Upper lobe of right lung (tissue), 1 donor: ENCODE measurements around the gene LDLRAP1. TPM values are rescaled to one million over a fixed set of nuclear protein-coding genes. Genes with fewer than 3 reads are reported as not detected.

Source experiments
- ATAC-seq: fragments of 200-7000 bp; cut with Tn5 transposase; one replicate; pipeline ENCODE4 v1.9.1; 2020; ENCODE audit warnings: mild to moderate bottlenecking, moderate library complexity
- DNase-seq: peaks from one replicate; pipeline ENCODE4 v3.0.0-alpha.2; 2020
- H3K27ac ChIP-seq: fragments of 200-600 bp; one replicate; pipeline ENCODE4 v1.8.0; 2022
- H3K27me3 ChIP-seq: fragments of 200-600 bp; one replicate; pipeline ENCODE4 v1.8.0; 2022; ENCODE audit warnings: mild to moderate bottlenecking
- H3K36me3 ChIP-seq: fragments of 200-600 bp; one replicate; pipeline ENCODE4 v1.8.0; 2022
- H3K4me1 ChIP-seq: fragments of 200-600 bp; one replicate; pipeline ENCODE4 v1.8.0; 2022
- H3K4me3 ChIP-seq: fragments of 200-600 bp; one replicate; pipeline ENCODE4 v1.8.0; 2022; ENCODE audit warnings: mild to moderate bottlenecking
- H3K9me3 ChIP-seq: fragments of 200-600 bp; one replicate; pipeline ENCODE4 v1.8.0; 2022
- intact Hi-C: fragments of 100-400 bp; cut with DNase I; formaldehyde crosslinking; loops from one replicate; pipeline ENCODE4 v1.11.0; 2022
- total RNA-seq: library from RNA; stranded (reverse); fragmentation: NEBNext Ultra II Directional; extraction: Animal tissue kit (Norgen Biotek cat#: 25700); gene quantifications from one replicate; pipeline ENCODE4 v1.2.1, GENCODE V29; 2021
- TF ChIP-seq, protein P1 (sequence below): fragments of 200-600 bp; IDR thresholded peaks from one replicate; pipeline ENCODE4 v1.8.0; 2022; ENCODE audit warnings: antibody characterized with exemption
- donor health status: DM: no; HTN: yes; CAD: no; lungs with severe emphysema.

Gene LDLRAP1
- total RNA-seq, 1 donor from 2014 or later: 35.1 TPM

DNA sequence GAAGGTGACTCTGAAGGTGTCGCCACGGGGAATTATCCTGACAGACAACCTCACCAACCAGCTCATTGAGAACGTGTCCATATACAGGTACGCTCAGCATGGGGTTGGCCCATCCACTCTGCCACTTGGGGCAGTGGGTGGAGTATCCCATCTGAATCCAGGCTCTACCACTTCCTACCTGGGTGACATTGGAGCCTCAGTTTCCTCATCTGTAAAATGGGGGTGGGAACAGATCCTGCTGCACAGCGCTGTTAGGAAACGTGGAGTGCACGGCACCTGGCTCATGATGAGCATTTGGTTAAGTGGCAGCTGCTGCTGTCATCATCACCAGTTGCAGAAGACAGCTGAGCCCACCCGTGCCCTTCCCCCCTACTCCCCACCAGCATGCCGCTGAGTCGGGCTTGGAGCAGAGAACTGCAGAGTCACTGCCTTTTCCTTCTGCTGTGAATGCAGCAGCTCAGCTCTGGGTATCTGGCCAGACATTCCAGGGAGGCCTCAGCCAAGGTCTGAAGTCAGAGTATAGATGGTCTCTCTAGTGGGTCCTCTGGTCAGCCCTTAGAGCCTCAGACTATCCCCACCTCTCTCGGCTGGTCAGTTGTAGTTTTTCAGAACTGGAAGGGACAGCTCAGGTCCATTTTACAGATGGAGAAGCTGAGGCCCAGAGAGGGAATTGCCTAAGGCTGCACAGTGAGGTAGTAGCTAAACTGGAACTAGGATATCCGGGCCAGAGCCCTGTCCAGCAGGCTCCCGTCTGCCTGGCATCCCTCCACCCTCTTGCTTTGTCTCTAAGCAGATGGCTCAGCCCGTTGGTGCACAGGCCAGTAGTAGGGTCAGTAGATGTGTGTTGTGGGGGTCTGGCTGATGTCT, 11.7 kb downstream of the LDLRAP1 start:
- ATAC-seq (no peak), DNase-seq (no peak)
- Histone ChIP-seq H3K9me3 (no peaks in the 10 kb centered on the region), H3K4me1 (peaks cover 40% of the 10 kb centered on the region), H3K36me3 (peaks cover 20% of the 10 kb centered on the region), H3K27me3 (no peaks in the 10 kb centered on the region), H3K4me3 (no peak overlapping the region), H3K27ac (peak overlapping the region; percentile 36)
- TF ChIP-seq, protein P1, sequence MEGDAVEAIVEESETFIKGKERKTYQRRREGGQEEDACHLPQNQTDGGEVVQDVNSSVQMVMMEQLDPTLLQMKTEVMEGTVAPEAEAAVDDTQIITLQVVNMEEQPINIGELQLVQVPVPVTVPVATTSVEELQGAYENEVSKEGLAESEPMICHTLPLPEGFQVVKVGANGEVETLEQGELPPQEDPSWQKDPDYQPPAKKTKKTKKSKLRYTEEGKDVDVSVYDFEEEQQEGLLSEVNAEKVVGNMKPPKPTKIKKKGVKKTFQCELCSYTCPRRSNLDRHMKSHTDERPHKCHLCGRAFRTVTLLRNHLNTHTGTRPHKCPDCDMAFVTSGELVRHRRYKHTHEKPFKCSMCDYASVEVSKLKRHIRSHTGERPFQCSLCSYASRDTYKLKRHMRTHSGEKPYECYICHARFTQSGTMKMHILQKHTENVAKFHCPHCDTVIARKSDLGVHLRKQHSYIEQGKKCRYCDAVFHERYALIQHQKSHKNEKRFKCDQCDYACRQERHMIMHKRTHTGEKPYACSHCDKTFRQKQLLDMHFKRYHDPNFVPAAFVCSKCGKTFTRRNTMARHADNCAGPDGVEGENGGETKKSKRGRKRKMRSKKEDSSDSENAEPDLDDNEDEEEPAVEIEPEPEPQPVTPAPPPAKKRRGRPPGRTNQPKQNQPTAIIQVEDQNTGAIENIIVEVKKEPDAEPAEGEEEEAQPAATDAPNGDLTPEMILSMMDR: no peak
- intact Hi-C loops: no loop called here

DNA sequence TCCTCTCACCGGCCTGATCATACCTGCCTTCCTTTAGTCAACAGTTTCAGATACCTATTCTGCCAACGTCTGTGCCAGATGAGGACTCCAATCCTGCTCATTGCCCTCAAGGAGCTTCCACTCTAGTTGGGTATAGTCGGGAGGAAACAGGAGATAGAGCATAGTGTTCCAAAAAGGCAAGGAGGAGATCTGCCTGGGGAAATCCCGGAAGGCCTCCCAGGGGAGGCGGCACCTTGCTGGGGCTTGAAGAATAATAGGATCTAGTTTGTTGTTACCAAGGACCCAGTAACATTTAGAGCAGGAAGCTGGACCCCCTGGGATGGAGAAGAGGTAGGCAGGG, 12.3 kb downstream of the LDLRAP1 start:
- Histone ChIP-seq H3K27me3 (no peaks in the 10 kb centered on the region), H3K4me3 (no peak overlapping the region), H3K4me1 (peaks cover 35% of the 10 kb centered on the region), H3K36me3 (peaks cover 20% of the 10 kb centered on the region), H3K27ac (peak overlapping the region; percentile 36), H3K9me3 (no peaks in the 10 kb centered on the region)
- intact Hi-C loops: no loop called here
- DNase-seq (no peak), ATAC-seq (no peak)
- TF ChIP-seq, protein P1: no peak

DNA sequence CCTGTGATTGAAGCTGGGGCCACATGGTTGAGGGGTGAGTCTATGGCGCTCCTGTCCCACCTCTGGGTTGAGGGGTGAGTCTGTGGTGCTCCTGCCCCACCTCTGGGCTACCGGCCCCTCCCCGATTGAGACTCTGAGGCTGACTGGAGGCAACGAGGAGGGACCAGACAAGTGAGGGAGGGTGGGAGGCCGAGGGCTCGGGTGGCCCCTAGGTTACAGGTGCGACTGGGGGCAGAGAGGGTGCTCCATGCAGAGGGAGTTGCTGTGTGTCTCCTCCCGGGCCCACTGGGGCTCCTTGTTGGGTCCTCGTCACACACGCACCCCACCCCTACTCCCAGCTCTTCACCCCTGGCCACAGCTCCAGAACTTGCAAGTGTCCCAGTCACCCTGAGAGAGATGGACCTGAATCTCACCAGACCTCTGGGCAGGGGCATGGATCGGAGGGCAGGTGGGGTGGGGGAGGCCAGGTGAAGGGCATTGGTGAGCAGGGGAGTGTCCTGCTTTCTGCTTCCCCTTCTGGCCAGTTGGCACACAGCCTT, 12.8 kb downstream of the LDLRAP1 start:
- Histone ChIP-seq H3K4me3 (no peak overlapping the region), H3K27ac (peak overlapping the region; percentile 36), H3K4me1 (peaks cover 35% of the 10 kb centered on the region), H3K27me3 (no peaks in the 10 kb centered on the region), H3K36me3 (peaks cover 20% of the 10 kb centered on the region), H3K9me3 (no peaks in the 10 kb centered on the region)
- no peak for ATAC-seq
- intact Hi-C loops: no loop called here
- TF ChIP-seq, protein P1: no peak
- DNase-seq: no peak

DNA sequence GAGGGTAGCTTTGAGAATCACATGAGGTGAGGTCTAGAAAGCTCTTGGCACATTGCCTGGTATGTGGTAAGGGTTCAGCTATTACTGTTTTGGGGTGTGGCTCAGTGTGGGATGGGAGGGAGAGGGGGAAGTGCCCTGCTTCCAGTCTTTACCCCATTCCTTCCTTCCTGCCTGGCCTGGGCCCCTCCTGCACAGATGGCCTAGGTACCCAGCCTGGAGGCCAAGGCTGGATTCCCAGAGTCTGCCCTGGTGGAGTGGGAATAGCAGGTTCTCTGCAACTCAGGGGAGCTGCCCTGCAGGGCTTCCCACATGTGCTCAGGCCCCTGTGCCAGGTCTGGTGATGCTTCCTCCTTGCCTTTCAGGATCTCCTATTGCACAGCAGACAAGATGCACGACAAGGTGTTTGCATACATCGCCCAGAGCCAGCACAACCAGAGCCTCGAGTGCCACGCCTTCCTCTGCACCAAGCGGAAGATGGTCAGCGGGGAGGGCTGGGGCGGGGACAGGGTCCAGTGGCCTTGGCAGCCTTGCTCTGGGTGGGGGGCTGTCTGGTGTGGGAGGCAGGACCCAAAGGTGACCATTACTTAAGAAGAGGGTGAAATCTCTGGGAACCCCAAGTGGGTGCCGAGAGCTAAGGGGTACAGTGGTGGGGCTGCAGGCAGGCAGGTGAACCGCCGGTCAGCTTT, 13.5 kb downstream of the LDLRAP1 start:
- no peak overlapping the region for H3K27ac ChIP-seq
- H3K9me3 ChIP-seq: no peaks in the 10 kb centered on the region
- TF ChIP-seq, protein P1: no peak
- intact Hi-C loops: no loop called here
- H3K27me3 ChIP-seq: no peaks in the 10 kb centered on the region
- peaks cover 34% of the 10 kb centered on the region for H3K4me1 ChIP-seq
- DNase-seq: no peak
- peaks cover 20% of the 10 kb centered on the region for H3K36me3 ChIP-seq
- peak; percentile 76 for ATAC-seq
- H3K4me3 ChIP-seq: no peak overlapping the region

DNA sequence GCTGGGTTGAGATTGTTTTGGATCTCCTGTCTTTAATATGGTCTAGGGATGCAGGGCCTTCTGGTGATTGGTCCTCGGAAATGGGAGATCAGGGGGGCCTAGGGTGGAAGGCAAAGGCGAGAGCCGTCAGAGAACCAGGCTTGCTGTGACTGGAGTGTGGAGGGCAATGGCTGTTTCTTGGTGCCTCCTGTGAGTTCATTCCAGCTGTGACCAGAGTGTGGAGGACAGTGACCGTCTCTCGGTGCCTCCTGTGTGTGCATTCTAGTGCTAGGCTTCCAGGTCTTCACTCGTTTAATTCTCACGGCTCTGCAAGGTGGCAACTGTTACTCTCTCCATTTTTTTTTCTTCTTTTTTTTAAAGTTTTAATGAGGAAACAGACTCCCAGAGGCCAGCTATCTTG, 14.1 kb downstream of the LDLRAP1 start:
- Histone ChIP-seq H3K9me3 (no peaks in the 10 kb centered on the region), H3K36me3 (peaks cover 20% of the 10 kb centered on the region), H3K4me3 (no peak overlapping the region), H3K27ac (no peak overlapping the region), H3K27me3 (no peaks in the 10 kb centered on the region), H3K4me1 (peaks cover 34% of the 10 kb centered on the region)
- TF ChIP-seq, protein P1: no peak
- intact Hi-C loops: no loop called here
- DNase-seq (no peak), ATAC-seq (no peak)
